ENCODE data around the gene ZNF44. TPM values are rescaled to one million over a fixed set of nuclear protein-coding genes. Genes with fewer than 3 reads are reported as not detected.

The ZNF44 gene
- total and polyA plus RNA-seq, 9 of the 15 experiments (the other 6 are each of a cell fraction or from before 2014, with no cell fraction given), result 2.6 to 8.3 (median 4.4) TPM

DNA sequence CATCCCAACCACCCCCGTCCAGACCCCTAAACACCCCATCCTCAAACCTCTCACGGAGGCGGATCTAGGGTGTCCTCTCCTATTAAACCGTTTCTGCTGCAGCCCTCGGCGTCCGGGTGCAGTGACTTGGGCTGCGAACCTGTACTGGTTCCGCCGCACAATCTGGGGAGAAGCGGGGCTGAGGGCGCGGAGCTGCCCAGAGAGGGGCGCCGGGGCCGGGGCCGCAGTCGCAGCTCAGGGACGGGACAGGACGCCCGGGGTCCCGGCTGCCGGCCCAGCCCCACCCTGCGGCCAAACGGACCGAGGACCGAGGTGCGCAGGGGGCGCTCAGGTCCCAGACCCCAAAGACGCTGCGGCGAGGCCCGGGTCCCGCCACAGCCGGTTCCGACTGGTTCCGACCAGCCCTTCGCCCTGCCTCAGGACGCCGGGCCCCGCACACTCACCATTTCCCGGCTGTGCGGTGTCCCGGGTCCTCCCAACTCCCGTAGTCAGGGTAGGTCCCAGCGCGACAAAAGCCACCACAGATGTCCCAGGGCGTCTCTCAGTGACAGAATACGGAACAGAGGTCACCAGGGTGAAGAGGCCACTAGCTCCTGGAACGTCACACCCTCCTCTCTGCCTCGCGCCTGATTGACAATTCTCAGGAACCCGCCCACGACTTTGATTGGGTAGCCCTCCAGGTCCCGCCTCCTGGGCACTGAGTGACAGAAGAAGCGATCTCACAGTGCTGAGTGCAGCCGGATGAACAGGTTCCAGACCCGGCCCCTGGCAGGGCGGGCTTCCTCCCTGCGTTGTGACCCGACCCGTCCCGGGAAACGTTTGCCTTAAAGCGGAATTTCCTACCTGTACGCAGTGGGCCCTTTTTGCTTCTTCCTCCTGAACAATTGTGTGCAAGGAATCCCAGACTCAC lies at the start of gene ZNF44 (continued):
- TF ChIP-seq, protein P1, sequence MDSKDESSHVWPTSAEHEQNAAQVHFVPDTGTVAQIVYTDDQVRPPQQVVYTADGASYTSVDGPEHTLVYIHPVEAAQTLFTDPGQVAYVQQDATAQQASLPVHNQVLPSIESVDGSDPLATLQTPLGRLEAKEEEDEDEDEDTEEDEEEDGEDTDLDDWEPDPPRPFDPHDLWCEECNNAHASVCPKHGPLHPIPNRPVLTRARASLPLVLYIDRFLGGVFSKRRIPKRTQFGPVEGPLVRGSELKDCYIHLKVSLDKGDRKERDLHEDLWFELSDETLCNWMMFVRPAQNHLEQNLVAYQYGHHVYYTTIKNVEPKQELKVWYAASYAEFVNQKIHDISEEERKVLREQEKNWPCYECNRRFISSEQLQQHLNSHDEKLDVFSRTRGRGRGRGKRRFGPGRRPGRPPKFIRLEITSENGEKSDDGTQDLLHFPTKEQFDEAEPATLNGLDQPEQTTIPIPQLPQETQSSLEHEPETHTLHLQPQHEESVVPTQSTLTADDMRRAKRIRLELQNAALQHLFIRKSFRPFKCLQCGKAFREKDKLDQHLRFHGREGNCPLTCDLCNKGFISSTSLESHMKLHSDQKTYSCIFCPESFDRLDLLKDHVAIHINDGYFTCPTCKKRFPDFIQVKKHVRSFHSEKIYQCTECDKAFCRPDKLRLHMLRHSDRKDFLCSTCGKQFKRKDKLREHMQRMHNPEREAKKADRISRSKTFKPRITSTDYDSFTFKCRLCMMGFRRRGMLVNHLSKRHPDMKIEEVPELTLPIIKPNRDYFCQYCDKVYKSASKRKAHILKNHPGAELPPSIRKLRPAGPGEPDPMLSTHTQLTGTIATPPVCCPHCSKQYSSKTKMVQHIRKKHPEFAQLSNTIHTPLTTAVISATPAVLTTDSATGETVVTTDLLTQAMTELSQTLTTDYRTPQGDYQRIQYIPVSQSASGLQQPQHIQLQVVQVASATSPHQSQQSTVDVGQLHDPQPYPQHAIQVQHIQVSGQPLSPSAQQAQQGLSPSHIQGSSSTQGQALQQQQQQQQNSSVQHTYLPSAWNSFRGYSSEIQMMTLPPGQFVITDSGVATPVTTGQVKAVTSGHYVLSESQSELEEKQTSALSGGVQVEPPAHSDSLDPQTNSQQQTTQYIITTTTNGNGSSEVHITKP (IDR thresholded peaks at IDR 0.05; ENCODE audit: partially characterized antibody), result peak; percentile 38
- TF ChIP-seq NRF1 (conservative IDR thresholded peaks at IDR 0.05 in 1 of 2, IDR thresholded peaks at IDR 0.05 in 1 of 2) (peak; percentile 57 to 69), EP400 (IDR thresholded peaks at IDR 0.05) (peak; percentile 58; the same call in 1 of the 2 replicates), RBM14 (IDR thresholded peaks at IDR 0.05; ENCODE audit: borderline replicate concordance, insufficient read depth, low read depth, low read length) (peak; percentile 82; the same call in 1 of the 2 replicates), RFX1 (IDR thresholded peaks at IDR 0.05) (peak; percentile 58), CHD4 (IDR thresholded peaks at IDR 0.05; ENCODE audit: insufficient read depth, insufficient replicate concordance, low read depth, low read length, poor library complexity, severe bottlenecking) (peak; percentile 63), ELF1 (tag; IDR thresholded peaks at IDR 0.05) (peak; percentile 47; the same call in 1 of the 2 replicates), KLF16 (IDR thresholded peaks at IDR 0.05) (peak; percentile 80), CREM (IDR thresholded peaks at IDR 0.05; ENCODE audit: low read depth) (peak; percentile 85), ETV6 (IDR thresholded peaks at IDR 0.05; ENCODE audit: borderline replicate concordance in 1 of 2, low read depth in 2 of 2, low read length in 1 of 2) (no peak), ETV6 (CRISPR knock-in tag; IDR thresholded peaks at IDR 0.05; ENCODE audit: borderline replicate concordance) (no peak), SMAD3 (CRISPR knock-in tag; conservative IDR thresholded peaks at IDR 0.05) (no peak), ETV1 (tag; conservative IDR thresholded peaks at IDR 0.05; ENCODE audit: low read depth) (peak; percentile 89), GTF2F1 (IDR thresholded peaks at IDR 0.05; ENCODE audit: low read depth, low read length) (no peak), CXXC5 (CRISPR knock-in tag; IDR thresholded peaks at IDR 0.05) (peak; percentile 66), GATAD2A (IDR thresholded peaks at IDR 0.05) (0 out of 2 replicates have a peak, but pooled peaks have one; percentile 63)
- TF ChIP-seq, protein P2, sequence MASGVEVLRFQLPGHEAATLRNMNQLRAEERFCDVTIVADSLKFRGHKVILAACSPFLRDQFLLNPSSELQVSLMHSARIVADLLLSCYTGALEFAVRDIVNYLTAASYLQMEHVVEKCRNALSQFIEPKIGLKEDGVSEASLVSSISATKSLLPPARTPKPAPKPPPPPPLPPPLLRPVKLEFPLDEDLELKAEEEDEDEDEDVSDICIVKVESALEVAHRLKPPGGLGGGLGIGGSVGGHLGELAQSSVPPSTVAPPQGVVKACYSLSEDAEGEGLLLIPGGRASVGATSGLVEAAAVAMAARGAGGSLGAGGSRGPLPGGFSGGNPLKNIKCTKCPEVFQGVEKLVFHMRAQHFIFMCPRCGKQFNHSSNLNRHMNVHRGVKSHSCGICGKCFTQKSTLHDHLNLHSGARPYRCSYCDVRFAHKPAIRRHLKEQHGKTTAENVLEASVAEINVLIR (CRISPR knock-in tag; IDR thresholded peaks at IDR 0.05), result peak; percentile 48; the same call in 1 of the 2 replicates
- TF ChIP-seq, protein P3, sequence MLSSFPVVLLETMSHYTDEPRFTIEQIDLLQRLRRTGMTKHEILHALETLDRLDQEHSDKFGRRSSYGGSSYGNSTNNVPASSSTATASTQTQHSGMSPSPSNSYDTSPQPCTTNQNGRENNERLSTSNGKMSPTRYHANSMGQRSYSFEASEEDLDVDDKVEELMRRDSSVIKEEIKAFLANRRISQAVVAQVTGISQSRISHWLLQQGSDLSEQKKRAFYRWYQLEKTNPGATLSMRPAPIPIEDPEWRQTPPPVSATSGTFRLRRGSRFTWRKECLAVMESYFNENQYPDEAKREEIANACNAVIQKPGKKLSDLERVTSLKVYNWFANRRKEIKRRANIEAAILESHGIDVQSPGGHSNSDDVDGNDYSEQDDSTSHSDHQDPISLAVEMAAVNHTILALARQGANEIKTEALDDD (IDR thresholded peaks at IDR 0.05), result no peak
- TF ChIP-seq, protein P4, sequence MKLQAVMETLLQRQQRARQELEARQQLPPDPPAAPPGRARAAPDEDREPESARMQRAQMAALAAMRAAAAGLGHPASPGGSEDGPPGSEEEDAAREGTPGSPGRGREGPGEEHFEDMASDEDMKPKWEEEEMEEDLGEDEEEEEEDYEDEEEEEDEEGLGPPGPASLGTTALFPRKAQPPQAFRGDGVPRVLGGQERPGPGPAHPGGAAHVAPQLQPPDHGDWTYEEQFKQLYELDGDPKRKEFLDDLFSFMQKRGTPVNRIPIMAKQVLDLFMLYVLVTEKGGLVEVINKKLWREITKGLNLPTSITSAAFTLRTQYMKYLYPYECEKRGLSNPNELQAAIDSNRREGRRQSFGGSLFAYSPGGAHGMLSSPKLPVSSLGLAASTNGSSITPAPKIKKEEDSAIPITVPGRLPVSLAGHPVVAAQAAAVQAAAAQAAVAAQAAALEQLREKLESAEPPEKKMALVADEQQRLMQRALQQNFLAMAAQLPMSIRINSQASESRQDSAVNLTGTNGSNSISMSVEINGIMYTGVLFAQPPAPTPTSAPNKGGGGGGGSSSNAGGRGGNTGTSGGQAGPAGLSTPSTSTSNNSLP (IDR thresholded peaks at IDR 0.05; ENCODE audit: borderline replicate concordance, low read depth, low read length), result no peak

All from K562 (cell line).